ENCODE measurements around the gene AUTS2. TPM values are rescaled to one million over a fixed set of nuclear protein-coding genes. Genes with fewer than 3 reads are reported as not detected.
"Not testable (repeated sequence)": the region's sequence is repeated elsewhere in the genome, so short reads cannot be mapped to it uniquely, and the experiment has no call there.

AUTS2 gene
- total and polyA plus RNA-seq, 11 donors, result 3.4 to 14.0 (median 7.3) TPM

DNA sequence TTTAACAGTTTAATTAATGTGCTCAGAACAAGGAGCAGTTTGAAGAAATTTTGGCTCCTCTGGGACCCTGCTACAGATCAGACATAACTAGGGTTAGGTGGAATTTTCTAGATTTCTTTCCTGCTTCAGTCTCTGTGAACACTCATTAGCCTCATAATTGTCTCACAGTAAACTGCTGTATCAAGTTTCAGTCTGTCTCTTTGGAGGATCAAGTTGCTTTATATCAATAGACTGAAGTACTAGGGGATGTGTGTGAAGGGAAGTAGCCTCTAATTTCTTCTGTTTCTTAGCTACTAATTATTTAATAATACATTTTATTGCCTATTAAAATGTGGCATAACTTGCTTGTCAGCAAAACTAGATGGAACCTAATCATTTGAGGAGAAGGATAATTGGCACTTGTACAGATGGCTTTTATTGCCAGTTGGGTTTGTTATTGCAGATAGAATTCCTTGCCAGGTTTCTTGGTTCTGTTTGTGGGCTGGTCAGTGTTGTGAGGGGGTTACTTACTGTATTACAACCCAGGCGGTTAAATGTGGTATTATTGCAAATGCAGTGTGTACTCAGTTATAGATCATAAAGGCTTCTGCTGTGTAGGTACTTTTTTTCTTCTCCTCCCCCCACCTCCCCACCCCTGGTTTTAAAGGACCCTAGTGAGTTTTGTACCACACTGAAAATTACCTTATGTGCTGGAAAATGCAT, 758.0 kb downstream of the AUTS2 start:
- Histone ChIP-seq H3K36me3 (no peaks in the 10 kb centered on the region), H3K9me3 (no peaks in the 10 kb centered on the region), H3K4me3 (no peak overlapping the region), H3K27ac (no peak overlapping the region), H3K4me1 (peaks cover 0 to 9% (median 0%) of the 10 kb centered on the region in 12 donors), H3K27me3 (no peaks in the 10 kb centered on the region)
- WGBS, 4 donors, result 87 to 95% (median 90%) methylated on average over 1 of the region's 1 CpG
- no peak for DNase-seq
- no peak for ATAC-seq
- intact Hi-C loops (cut with DNase I), result no loop called here
- TF ChIP-seq POLR2A (IDR thresholded peaks at IDR 0.05) (no peak), CTCF (IDR thresholded peaks at IDR 0.05) (no peak)

GRCh38 chr7:70356787-70357328, 758.6 kb downstream of the AUTS2 start:
- TF ChIP-seq POLR2A (IDR thresholded peaks at IDR 0.05) (no peak), CTCF (IDR thresholded peaks at IDR 0.05) (no peak)
- Histone ChIP-seq H3K4me1 (peaks cover 0 to 9% (median 0%) of the 10 kb centered on the region in 12 donors), H3K36me3 (no peaks in the 10 kb centered on the region), H3K27me3 (no peaks in the 10 kb centered on the region), H3K4me3 (no peak overlapping the region), H3K27ac (no peak overlapping the region), H3K9me3 (no peaks in the 10 kb centered on the region)
- intact Hi-C loops (cut with DNase I), result no loop called here
- DNase-seq (no peak), ATAC-seq (no peak)
- 71 to 83% (median 75%) methylated on average over 5 of the region's 5 CpGs for WGBS, 4 donors

GRCh38 chr7:70360557-70360956, 762.3 kb downstream of the AUTS2 start:
- Histone ChIP-seq H3K4me3 (no peak overlapping the region), H3K27me3 (no peaks in the 10 kb centered on the region), H3K36me3 (no peaks in the 10 kb centered on the region), H3K4me1 (peaks cover 0 to 12% (median 0%) of the 10 kb centered on the region in 12 donors), H3K27ac (no peak overlapping the region), H3K9me3 (no peaks in the 10 kb centered on the region)
- TF ChIP-seq CTCF (IDR thresholded peaks at IDR 0.05) (no peak), POLR2A (IDR thresholded peaks at IDR 0.05) (no peak)
- WGBS, 4 donors, result 54 to 61% (median 57%) methylated on average over 4 of the region's 4 CpGs
- peak in 3 of 5 donors; percentile 28 to 35 (median 28) for DNase-seq
- ATAC-seq, result peak; percentile 77 to 87 (median 80)
- intact Hi-C loops (cut with DNase I), result no loop called here

GRCh38 chr7:70361821-70362220, 763.5 kb downstream of the AUTS2 start:
- Histone ChIP-seq H3K4me1 (peaks cover 0 to 12% (median 0%) of the 10 kb centered on the region in 12 donors), H3K36me3 (no peaks in the 10 kb centered on the region), H3K27ac (no peak overlapping the region), H3K4me3 (no peak overlapping the region), H3K27me3 (no peaks in the 10 kb centered on the region), H3K9me3 (no peaks in the 10 kb centered on the region)
- TF ChIP-seq CTCF (IDR thresholded peaks at IDR 0.05), result no peak
- no peak for TF ChIP-seq POLR2A (IDR thresholded peaks at IDR 0.05)
- ATAC-seq (no peak), DNase-seq (no peak)
- 76 to 87% (median 80%) methylated on average over 1 of the region's 1 CpG for WGBS, 4 donors
- intact Hi-C loops (cut with DNase I), result no loop called here

- peaks cover 0 to 12% (median 0%) of the 10 kb centered on the region in 12 donors for H3K4me1 ChIP-seq
- H3K36me3 ChIP-seq; H3K27ac ChIP-seq; H3K27me3 ChIP-seq; ATAC-seq; H3K9me3 ChIP-seq; intact Hi-C loops (cut with DNase I); H3K4me3 ChIP-seq; DNase-seq: not testable (repeated sequence)
- 96 to 100% (median 98%) methylated on average over 3 of the region's 3 CpGs for WGBS, 4 donors
Measured at GRCh38 chr7:70364393-70364792, 766.1 kb downstream of the AUTS2 start.
